A549 (cell line): ENCODE data around the gene GFOD2.

Experiments
- CTCF ChIP-seq: fragments of >200 bp; sonication (Bioruptor Twin); formaldehyde crosslinking; IDR thresholded peaks from 3 replicates; pipeline ENCODE4 v1.5.1; 2016
- EP300 ChIP-seq, 2 experiments: fragments of >200 bp; sonication (Bioruptor Twin); formaldehyde crosslinking; IDR thresholded peaks; 2 replicates in 1 of 2; 3 replicates in 1 of 2; pipeline ENCODE4 v1.6.1; 2016 to 2017
- MAZ ChIP-seq: fragments of 150-350 bp; IDR thresholded peaks from 2 replicates; pipeline ENCODE4 v1.6.1; 2014; ENCODE audit warnings: antibody characterized with exemption, low read depth, low read length, borderline replicate concordance
- SREBF2 ChIP-seq: fragments of 450-650 bp; IDR thresholded peaks from 2 replicates; pipeline ENCODE4 v1.6.1; 2014; ENCODE audit warnings: mild to moderate bottlenecking, moderate library complexity
- TF ChIP-seq, protein P1 (sequence below): IDR thresholded peaks from 2 replicates; pipeline ENCODE4 v1.6.1; 2012

- TF ChIP-seq, protein P1, sequence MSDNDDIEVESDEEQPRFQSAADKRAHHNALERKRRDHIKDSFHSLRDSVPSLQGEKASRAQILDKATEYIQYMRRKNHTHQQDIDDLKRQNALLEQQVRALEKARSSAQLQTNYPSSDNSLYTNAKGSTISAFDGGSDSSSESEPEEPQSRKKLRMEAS: no peak
- TF ChIP-seq SREBF2: no peak
- TF ChIP-seq MAZ: no peak
- TF ChIP-seq EP300 (IDR thresholded peaks at IDR 0.05): no peak
- TF ChIP-seq CTCF: no peak
Measured at GRCh38 chr16:67746846-67747245, 27.7 kb upstream of the GFOD2 start.
